Esophagus squamous epithelium (tissue), 4 donors: Measurements from ENCODE around the gene AP3D1.

ENCODE experiments used
- POLR2A ChIP-seq, 4 donors: fragments of 450-650 bp; IDR thresholded peaks; one replicate each; pipeline ENCODE4 v1.6.1; 2017; ENCODE audit warnings: antibody characterized with exemption in 4 of 4, mild to moderate bottlenecking in 4 of 4, moderate library complexity in 3 of 4
- TF ChIP-seq, protein P1 (sequence below), 6 experiments: fragments of 450-650 bp in 4 of 6; fragments of 200-600 bp in 2 of 6; sonication (generic) in 2 of 6; IDR thresholded peaks; one replicate each; pipeline ENCODE4 v1.5.1; 2016 to 2019; ENCODE audit warnings: antibody characterized with exemption in 6 of 6, mild to moderate bottlenecking in 4 of 6, moderate library complexity in 4 of 6

DNA sequence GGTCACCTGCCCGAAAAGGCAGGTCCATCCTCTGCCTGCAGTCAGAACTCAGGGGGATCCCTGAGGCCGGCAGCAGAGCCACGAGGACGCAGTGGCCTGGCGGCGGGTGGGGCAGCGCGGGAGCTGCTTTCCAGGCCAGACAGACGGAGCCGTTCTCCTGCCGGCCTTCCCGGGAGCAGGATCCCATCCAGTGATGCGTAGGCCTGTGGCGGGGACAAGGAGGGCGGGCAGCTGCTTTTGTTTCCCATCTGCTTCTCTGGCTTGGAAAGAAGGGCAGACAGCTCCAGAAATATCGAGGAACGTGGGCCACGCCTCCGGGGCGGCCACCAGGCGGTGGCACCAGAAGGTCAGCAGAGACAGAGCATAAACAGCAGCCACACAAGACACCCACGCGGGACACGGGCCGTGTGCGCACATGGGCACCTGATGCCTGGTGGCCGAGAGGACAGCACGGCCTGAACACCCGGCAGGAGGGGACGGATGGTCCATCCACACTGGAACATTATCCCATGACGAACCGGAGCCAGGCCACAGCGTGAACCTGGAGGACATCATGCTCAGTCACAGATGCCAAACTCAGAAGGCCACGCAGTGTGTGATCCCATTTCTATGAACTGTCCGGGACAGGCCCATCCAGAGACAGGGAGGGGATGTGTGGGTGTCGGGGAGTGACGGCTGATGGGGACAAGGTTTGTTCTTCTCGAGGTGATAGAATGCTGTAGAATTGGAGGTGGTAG is 86.4 kb downstream of the AP3D1 start:
- TF ChIP-seq, protein P1, sequence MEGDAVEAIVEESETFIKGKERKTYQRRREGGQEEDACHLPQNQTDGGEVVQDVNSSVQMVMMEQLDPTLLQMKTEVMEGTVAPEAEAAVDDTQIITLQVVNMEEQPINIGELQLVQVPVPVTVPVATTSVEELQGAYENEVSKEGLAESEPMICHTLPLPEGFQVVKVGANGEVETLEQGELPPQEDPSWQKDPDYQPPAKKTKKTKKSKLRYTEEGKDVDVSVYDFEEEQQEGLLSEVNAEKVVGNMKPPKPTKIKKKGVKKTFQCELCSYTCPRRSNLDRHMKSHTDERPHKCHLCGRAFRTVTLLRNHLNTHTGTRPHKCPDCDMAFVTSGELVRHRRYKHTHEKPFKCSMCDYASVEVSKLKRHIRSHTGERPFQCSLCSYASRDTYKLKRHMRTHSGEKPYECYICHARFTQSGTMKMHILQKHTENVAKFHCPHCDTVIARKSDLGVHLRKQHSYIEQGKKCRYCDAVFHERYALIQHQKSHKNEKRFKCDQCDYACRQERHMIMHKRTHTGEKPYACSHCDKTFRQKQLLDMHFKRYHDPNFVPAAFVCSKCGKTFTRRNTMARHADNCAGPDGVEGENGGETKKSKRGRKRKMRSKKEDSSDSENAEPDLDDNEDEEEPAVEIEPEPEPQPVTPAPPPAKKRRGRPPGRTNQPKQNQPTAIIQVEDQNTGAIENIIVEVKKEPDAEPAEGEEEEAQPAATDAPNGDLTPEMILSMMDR (IDR thresholded peaks at IDR 0.05), result no peak
- TF ChIP-seq POLR2A (IDR thresholded peaks at IDR 0.05), result no peak
